Right lobe of liver (tissue), 4 donors: ENCODE results near the gene PAK5.

ENCODE experiments used
- POLR2A ChIP-seq: fragments of 450-650 bp; IDR thresholded peaks from one replicate; pipeline ENCODE4 v1.6.1; 2017; ENCODE audit warnings: antibody characterized with exemption, mild to moderate bottlenecking
- TF ChIP-seq, protein P1 (sequence below), 4 donors: fragments of 200-600 bp in 3 of 4; fragments of 450-650 bp in 1 of 4; IDR thresholded peaks; one replicate each; pipeline versions ENCODE4 v1.5.1 to v1.8.0; 2016 to 2022; ENCODE audit warnings: antibody characterized with exemption in 4 of 4, mild to moderate bottlenecking in 2 of 4
- donor health status: DM: no; HTN: no; CAD: no.
- donor health status: DM: no; HTN: no; CAD: no.
- donor health status: DM: no; HTN: yes; CAD: no.

DNA sequence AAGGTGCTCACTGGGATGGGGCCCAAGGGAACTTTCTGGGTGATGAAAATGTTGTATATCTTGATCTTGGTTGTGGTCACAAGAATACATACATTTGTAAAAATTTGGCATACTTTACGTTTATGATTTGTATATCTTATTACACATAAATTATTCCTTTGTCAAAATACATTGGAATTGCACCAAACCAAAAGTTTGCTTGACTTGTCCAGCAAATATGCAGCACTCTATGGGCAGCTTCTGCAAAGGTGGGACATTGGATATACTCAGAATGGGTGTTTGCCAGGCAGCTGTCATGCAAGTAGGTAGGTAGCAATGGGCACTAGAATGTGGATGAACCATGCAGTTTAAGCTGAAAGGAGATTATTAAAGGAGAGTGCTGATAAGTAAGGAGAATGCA is 246.5 kb downstream of the PAK5 start:
- no peak for TF ChIP-seq POLR2A
- TF ChIP-seq, protein P1, sequence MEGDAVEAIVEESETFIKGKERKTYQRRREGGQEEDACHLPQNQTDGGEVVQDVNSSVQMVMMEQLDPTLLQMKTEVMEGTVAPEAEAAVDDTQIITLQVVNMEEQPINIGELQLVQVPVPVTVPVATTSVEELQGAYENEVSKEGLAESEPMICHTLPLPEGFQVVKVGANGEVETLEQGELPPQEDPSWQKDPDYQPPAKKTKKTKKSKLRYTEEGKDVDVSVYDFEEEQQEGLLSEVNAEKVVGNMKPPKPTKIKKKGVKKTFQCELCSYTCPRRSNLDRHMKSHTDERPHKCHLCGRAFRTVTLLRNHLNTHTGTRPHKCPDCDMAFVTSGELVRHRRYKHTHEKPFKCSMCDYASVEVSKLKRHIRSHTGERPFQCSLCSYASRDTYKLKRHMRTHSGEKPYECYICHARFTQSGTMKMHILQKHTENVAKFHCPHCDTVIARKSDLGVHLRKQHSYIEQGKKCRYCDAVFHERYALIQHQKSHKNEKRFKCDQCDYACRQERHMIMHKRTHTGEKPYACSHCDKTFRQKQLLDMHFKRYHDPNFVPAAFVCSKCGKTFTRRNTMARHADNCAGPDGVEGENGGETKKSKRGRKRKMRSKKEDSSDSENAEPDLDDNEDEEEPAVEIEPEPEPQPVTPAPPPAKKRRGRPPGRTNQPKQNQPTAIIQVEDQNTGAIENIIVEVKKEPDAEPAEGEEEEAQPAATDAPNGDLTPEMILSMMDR (IDR thresholded peaks at IDR 0.05): no peak
